Adipose tissue (tissue), 3 donors: Measurements from ENCODE around the gene DEFB126. TPM values are rescaled to one million over a fixed set of nuclear protein-coding genes. Genes with fewer than 3 reads are reported as not detected.

Experiments used
- polyA plus RNA-seq, 3 donors: library from polyadenylated mRNA; stranded (reverse); fragments of 200-250 nt; gene quantifications; one replicate each; pipeline ENCODE4 v1.2.3, GENCODE V29; 2013
- donor health status: healthy with polysubstance abuse.
- donor health status: Bipolar disorder and iron deficiency.
- donor health status: healthy.

DEFB126 gene
- polyA plus RNA-seq, 3 donors, result not detected

Other genes with a start within 250 kb of the DEFB126 start
- gene DEFB125, start 54.9 kb upstream of the DEFB126 start, polyA plus RNA-seq, result not detected
- not detected for gene DEFB127, start 14.9 kb downstream of the DEFB126 start, polyA plus RNA-seq
- gene DEFB128, start 47.1 kb downstream of the DEFB126 start, polyA plus RNA-seq, result not detected
- gene DEFB129, start 84.7 kb downstream of the DEFB126 start, polyA plus RNA-seq, result not detected
- 1 to 10 TPM in 2 of 3 donors, under 1 TPM in 1; 0.06 to 1.9 (median 1.2) TPM for gene DEFB132, start 115.1 kb downstream of the DEFB126 start, polyA plus RNA-seq
- gene C20orf96, start 148.2 kb downstream of the DEFB126 start, polyA plus RNA-seq, result 1 to 10 TPM; 3.4 to 6.2 (median 3.5) TPM
- 1 to 10 TPM; 4.1 to 8.9 (median 7.8) TPM for gene ZCCHC3, start 155.0 kb downstream of the DEFB126 start, polyA plus RNA-seq
- 1 to 10 TPM; 2.1 to 3.3 (median 2.4) TPM for gene SOX12, start 183.0 kb downstream of the DEFB126 start, polyA plus RNA-seq
- gene NRSN2, start 204.5 kb downstream of the DEFB126 start, polyA plus RNA-seq, result 10 to 100 TPM in 2 of 3 donors, 1 to 10 TPM in 1; 9.8 to 26.4 (median 21.6) TPM
- 10 to 100 TPM in 1 of 3 donors, 1 to 10 TPM in 2; 5.4 to 12.9 (median 7.9) TPM for gene TRIB3, start 238.2 kb downstream of the DEFB126 start, polyA plus RNA-seq